Stimulated activated CD4-positive, alpha-beta T cell treated with anti-CD3 and anti-CD28 coated beads, Interleukin-1b, Interleukin-23, amount 100 ng/mL, for 24 hours (primary cell): Measurements from ENCODE around the gene UMODL1.

Experiments used
- DNase-seq, 4 experiments: peaks; one replicate each; pipeline ENCODE4 v3.0.0-alpha.2; 2020; ENCODE audit warnings: low read depth in 4 of 4, low spot score in 1 of 4

Gene UMODL1, protein sequence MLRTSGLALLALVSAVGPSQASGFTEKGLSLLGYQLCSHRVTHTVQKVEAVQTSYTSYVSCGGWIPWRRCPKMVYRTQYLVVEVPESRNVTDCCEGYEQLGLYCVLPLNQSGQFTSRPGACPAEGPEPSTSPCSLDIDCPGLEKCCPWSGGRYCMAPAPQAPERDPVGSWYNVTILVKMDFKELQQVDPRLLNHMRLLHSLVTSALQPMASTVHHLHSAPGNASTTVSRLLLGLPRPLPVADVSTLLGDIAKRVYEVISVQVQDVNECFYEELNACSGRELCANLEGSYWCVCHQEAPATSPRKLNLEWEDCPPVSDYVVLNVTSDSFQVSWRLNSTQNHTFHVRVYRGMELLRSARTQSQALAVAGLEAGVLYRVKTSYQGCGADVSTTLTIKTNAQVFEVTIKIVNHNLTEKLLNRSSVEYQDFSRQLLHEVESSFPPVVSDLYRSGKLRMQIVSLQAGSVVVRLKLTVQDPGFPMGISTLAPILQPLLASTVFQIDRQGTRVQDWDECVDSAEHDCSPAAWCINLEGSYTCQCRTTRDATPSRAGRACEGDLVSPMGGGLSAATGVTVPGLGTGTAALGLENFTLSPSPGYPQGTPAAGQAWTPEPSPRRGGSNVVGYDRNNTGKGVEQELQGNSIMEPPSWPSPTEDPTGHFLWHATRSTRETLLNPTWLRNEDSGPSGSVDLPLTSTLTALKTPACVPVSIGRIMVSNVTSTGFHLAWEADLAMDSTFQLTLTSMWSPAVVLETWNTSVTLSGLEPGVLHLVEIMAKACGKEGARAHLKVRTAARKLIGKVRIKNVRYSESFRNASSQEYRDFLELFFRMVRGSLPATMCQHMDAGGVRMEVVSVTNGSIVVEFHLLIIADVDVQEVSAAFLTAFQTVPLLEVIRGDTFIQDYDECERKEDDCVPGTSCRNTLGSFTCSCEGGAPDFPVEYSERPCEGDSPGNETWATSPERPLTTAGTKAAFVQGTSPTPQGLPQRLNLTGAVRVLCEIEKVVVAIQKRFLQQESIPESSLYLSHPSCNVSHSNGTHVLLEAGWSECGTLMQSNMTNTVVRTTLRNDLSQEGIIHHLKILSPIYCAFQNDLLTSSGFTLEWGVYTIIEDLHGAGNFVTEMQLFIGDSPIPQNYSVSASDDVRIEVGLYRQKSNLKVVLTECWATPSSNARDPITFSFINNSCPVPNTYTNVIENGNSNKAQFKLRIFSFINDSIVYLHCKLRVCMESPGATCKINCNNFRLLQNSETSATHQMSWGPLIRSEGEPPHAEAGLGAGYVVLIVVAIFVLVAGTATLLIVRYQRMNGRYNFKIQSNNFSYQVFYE

DNA sequence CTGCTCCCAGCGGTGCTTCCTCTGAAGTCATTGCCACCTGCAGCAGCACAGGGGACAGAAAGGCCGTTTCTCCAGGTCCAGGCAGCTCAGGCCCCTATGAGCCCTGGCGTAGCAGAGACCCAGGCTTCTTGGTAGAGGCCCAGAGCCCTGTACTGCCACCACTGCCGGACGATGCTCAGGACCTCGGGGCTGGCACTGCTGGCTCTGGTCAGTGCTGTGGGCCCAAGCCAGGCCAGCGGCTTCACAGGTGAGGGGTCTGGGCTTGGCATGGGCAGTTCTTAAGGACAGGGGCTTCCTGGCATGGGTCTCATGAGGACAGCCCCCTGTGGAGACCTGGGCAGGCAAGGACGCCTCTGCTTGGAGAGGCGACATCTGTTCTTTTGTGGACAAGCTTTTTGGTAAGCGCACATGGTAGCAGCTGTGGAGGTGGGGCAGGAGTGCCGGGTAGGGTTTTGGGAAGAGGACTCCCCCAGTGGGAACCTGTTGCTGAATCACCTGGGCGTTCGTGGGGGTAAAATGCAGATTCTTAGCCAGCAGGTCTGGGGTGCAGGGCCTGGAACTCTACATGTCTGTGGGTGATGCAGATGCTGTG lies at the start of gene UMODL1:
Gene UMODL1 (plus strand): TSS at position 172 of the 592 bp plus-strand sequence. CDS start 0 bp downstream, at position 172.
- no peak for DNase-seq

DNA sequence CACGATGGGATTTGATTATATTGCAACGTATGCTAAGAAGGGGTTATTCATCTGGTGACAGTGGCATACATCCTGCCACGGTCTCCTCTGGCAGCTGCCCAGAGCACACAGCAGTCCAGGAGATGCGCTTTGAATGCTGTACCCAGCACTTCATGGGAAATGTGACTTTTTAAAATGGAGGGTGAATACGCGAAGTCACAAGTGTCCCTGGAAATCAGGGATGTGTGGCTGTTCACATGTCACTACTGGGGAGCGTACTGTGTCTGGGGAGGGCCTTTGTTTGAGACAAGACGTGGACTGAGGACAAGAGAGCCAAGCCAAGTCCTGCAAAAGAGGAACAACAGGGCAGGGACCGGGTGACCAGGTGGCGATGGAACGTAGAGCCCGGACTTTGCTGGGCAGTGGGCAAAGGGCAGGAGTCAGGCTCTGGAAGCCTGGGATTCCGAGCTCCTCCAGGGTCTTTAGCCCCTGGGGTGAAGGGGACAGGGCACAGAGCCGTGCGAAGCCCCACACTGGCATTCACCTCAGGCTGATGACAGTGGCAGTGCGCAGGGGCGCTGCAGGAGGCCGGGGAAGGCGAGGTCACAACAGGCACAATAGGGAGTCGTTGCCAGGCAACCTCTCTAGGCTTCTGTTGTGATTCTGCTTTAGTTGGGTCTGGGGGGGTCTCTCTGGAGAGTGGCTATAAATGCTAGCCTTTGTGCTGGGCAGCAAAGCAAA lies 49.6 kb upstream of the UMODL1 start:
- DNase-seq, result no peak

DNA sequence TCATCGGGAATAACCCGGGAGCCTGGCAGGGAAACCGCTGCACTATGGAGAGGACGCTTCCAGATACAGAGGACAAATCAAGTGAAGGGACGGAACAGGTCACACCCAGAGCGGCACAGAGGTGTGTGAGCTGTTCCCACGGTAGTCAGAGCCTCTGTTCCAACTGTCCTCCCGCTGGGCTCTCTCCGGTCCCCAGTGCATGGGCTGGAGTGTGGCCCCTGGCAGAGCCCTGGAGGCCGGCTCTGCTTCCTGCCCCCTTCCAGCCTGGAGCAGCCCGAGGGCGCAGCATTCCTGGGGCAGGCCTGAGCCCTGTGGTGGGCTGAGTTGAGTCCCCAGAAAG lies 49.1 kb upstream of the UMODL1 start:
- DNase-seq, result no peak

DNA sequence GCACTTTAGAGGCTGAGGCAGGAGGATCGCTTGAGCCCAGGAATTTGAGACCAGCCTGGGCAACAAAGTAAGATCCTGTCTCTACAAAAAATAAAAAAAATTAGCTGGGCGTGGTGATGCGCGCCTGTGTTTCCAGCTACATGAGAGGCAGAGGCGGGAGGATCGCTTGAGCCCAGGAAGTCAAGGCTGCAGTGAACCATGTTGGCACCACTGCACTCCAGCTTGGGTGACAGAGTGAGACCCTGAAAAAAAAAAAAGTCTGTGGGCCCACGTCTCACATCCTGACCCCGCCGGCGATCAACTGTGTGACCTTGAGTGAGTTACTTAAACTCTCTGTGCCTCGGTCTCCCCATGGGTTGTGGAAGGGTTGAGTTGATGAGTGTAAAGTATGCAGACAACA lies 48.2 kb upstream of the UMODL1 start:
- DNase-seq, result no peak

DNA sequence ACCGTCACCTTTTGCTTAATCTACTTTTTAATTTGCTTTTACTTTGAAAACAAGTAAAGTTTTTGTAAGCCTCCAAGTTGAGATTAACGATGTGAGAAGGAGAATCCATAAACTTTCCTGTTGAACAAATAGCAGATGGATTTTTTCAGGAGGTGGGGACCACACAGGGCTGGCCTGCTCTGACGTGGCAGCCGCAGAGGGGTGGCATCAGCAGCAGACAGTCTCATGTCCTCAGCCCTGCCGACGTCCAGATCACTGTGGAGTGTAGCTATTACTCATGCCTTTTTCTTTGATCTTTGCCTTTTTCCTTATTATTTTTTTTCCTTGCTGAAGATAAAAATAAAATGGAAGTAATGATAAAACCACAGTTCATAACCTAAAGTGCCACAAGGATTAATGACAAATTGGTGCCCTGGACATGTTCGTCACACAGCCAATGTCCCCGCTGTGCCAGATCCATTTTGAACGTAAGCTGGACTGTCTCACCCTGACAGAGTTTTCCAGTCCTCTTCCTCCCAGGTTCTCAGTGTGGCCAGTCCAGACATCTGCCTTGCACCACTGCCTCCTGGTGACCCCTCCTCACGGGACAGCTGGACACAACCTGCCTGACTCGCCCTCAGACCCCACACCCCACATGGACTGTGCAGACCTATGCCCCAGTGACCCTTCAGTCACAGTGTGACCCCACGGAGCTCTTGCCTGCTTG lies 45.6 kb upstream of the UMODL1 start:
- DNase-seq, result no peak

DNA sequence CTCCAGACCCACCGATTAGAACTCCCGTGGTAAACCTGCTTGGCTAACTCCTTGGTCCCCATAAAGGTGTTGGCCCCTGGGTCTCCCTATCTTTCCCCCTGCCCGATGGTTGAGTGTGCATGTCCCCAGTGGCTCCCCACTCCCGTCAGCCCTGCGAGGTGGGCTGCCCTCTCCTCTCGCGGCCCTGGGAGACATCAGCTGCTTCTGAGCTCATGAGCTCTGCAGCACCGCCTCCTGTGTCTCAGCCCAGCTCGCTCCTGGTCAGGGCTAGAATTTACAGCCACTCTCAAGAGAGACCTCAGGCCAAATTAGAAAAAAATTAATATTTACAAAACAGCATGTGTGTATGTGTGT lies 45.1 kb upstream of the UMODL1 start:
- DNase-seq, result no peak

DNA sequence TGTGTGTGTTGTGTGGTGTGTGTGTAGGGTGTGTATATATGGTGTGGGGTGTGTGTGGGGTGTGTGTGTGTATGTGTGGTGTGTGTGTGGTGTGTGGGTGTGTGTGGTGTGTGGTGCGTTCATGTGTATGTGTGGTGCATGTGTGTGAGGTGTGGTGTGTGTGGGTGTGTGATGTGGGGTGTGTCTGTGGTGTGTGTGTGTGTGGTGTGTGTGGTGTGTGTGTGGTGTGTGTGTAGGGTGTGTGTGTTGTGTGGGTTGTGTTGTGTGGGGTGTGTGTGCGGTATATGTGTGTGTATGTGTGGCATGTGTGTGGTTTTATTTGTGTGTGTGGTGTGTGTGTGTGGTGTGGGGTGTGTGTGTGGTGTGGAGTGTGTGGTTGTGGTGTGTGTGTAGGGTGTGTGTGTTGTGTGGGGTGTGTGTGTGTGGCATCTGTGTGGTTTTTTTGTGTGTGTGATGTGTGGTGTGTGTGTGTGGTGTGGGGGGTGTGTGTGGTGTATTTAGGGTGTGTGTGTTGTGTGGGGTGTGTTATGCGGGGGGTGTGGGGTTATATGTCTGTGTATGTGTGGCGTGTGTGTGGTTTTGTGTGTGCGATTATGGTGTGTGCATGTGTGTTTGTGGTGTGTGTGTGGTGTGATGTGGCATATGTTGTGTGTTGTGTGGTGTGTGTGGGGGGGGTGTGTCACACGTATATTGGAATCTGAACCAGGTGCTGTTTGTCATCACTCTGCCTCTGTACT lies 43.9 kb upstream of the UMODL1 start:
- no peak for DNase-seq

DNA sequence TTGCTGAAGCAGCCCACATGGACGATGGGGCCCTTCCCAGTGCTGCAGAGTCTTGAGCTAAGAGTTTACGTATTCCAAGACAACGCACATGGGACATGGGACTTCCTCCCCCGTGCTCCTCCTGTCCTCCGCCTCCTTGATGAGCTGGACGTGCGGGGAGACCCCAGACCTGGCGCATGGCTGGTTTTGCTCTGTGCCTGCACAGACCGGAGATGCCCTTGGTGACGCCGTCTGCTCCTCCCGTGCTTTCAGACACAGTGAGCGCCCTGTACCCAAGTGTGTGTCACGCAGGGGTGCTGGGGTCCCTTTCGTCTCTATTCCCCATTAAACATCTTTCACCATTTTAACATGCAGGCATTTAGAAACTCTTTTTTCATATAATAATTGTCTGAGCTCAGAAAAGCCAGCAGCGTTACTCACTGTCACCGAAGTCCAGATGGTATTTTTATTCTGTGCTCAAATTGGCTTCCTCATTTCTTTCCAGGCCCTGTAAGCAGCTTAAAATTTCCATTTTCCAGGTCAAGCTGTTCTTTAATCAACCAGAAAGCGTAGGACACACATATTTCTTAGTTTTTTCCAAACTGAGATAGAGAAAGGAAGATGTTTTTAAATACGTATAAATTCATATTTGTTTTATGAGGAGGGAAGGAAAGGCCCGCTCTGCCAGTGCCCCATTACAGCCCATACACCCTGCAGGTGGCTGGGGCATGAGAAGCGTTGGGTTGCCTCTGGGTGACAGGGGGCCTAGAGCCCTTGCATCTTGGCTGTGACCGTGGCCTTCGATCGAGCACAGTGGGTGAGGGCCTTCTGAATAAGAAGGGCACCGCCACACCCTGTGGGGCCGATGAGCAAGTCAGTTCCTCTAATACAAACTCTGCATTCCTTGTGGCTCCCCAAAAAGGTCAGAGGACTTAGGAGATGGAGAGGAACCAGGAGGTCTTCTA lies 43.0 kb upstream of the UMODL1 start:
- no peak for DNase-seq

DNA sequence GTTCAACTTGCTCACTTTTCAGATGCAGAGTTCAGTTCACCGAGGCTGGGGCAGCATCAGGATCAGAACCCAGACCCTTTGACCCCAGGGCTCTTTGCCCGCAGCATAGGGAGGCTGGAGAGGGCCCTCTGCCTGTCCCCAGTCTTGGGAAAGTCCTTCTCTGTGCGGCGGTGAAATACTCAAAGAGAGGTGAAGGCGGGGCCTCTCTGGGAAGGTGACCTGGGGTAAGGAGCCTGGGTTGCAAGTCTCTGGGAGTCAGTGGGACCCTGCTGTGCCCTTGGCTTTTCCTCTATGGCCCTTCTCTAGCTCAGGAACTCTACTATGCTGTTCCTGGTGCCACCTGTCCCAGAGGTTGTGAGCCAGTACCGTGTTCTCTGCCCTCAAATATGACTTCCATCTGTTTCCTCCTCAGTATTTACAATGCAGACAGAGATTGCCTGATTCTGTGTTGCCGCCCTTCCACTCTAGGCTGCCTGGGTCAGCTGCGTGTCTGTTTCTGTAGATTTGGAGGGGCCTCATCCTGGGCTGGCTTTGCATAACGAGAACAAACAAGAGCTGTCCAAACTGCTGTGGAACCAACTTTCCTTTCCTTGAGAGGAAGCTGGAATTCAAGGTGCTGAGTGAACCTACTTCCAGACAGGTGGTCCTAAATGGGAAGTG lies 42.2 kb upstream of the UMODL1 start:
- no peak for DNase-seq

DNA sequence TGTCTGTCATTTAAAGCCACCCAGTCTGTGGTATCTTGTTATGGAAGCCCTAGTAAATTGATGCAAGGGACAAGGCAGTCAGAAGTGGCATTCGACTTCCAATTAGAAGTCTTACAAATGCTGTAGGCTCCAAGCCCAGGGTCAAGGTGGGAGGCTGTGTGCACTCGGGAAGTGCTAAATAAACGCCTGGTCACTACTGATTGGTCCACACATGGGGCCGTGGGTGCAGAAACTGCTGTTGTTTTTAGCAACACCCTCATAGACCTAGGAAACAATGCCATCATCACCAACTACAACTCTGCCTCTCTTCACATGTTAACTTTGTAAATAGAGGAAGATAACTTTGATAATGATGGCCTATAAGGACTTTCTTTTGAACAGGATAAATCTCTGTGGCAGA lies 40.8 kb upstream of the UMODL1 start:
- no peak for DNase-seq

DNA sequence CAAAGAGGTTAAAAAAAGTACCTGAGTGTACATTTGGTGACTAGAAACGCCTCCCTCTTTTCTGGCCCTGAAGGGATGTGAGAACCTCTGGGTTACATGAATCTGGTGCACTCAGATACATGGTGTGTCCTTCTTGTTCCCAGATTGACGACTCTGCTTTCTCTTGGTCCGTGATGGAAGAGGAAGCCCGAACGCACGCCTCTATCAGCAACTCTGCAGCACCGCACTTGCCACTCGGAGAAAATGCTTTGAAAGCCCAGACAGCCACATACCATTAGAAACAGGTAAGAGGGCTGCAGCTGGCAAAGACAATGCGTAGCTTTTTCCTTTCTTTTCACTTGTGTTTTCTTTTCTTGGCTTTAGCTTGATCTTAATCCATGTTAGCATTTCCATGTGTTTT lies 39.9 kb upstream of the UMODL1 start:
- no peak for DNase-seq

DNA sequence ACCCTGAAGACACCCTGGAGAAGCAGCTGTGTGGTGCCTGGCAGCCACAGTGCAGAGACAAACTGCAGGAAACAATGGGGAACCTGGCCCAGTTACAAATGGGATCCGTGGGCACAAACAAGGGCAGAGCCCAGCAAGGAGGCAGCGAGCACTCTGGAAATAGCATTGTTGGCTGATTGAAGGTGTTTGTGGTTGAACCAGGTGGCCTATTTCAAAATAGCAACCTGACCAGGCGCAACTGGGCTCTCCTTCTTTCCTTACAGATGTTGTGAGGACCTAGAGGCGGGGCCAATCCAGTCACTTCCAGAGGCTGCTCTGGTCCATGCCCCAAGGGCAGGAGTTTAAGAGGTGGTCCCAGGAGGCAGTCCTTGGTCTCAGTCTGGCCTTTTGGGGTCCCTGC lies 39.3 kb upstream of the UMODL1 start:
- no peak for DNase-seq

DNA sequence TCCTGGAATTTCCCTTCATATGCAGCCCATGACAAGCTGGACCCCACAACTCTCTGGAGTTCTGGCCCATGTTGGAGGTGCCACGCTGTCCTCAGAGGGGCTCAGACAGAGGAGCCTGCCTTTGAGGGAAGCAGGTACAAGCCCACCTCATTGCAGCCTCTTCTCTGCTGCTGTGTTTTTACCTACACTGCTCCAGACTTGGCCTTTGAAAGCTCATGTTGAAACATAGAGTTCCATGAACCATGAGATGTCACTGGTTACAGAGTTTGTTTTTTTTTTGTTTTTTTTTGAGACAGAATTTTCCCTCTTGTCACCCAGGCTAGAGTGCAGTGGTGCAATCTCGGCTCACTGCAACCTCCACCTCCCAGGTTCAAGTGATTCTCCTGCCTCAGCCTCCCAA lies 38.9 kb upstream of the UMODL1 start:
- no peak for DNase-seq

DNA sequence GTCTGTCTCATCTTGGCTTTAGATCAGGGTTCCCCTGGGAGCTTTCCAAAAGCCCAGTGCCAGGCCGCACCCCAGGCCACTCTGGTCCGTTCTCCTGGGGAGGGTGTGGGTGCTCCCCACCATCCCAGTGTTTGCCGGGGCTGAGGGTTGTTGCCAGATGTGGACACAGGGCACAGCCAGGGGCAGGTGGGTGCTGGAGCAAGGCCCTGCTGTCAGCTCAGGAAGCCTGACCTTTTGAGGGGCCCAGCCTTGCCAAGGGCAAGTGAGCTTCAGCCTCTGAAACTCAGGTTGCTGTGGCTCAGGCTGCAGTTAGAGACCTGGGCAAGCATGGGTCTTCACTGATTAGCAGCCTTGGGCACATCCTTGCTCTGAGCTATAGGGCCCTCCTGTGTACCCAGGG lies 38.1 kb upstream of the UMODL1 start:
- DNase-seq, result no peak

DNA sequence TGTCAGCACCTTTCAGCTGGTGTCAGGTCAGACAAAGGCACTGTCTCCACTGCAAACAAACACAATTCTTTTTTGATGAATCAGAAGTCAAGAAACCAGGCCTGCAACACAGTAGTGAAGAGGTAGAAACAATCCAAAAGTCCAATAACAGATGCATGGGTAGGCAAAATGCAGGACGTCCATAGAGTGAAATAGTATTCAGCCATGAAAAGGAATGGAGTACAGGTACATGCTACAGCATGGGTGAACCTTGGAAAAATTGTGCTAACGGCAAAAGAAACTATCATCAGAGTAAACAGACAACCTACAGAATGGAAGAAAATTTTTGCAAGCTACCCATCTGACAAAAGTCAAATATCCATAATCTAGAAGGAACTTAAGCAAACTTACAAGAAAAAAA lies 34.8 kb upstream of the UMODL1 start:
- no peak for DNase-seq

DNA sequence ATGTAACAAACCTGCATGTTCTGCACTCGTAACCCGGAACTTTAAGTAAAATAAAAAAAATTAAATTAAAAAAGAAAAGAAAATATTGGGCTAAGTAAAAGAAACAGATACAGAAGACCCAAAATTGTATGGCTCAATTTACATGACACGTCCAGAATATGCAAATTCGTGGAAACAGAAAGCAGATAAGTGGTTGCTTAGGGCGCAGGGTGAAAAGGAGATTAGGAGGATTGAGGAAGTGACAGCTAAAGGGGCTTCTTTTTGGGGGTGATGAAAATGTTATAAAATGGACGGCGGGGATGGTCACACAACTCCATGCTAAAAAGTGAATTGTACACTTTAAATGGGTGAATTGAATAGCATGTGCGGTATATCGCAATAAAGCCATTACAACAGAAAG lies 33.6 kb upstream of the UMODL1 start:
- DNase-seq, result no peak

DNA sequence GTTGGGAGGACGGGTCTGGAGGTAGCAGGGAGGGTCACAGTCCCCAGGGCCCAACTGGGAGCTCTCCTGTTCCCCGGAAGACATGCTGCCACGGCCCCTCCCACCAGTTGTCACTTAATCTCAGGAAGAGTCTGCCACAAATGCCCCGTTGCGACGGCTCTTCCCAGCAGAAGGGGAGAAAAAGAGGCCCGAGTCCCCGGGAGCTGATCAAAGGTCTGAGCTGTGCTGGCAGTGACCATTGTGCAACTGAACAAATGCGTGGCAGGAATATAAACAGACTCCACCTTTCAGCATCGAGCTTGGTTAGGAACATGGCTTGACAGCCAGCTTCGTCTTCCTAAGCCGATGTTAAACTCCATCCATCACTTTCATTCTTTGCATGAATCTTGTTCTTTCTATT lies 33.2 kb upstream of the UMODL1 start:
- DNase-seq, result no peak

DNA sequence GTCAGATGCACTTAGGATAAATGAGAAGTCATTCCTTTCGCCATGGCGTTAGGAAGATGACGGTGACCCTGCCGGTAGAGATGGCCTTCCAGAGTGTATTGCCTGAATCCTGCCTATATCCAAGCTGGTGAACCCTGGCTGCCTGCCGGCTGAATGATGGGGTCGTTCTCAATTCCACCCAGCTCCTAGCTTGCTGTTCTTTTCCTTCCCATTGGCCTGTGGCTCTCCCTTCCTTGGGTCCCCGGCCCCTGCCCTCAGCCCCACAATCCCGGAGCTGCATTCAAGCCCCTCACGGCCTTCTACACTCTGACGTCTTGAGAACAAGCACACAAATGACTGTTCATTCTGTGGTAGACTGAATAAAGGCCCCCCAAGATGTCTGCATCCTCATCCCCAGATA lies 32.7 kb upstream of the UMODL1 start:
- DNase-seq, result no peak
